ENCODE data around the gene C4orf33. TPM values are rescaled to one million over a fixed set of nuclear protein-coding genes. Genes with fewer than 3 reads are reported as not detected.

Gene C4orf33
- total RNA-seq, 2 experiments from 2014 or later: 11.8 to 18.6 TPM

GRCh38 chr4:129085472-129085871 is 10.5 kb upstream of the C4orf33 start:
- Histone ChIP-seq H3K9me3 (ENCODE audit: low read length) (peaks cover 20% of the 10 kb centered on the region), H3K4me1 (ENCODE audit: insufficient read depth, low read length, poor library complexity, severe bottlenecking) (peaks cover 8% of the 10 kb centered on the region), H3K4me3 (ENCODE audit: low read depth, low read length, poor library complexity, severe bottlenecking) (no peak overlapping the region), H4K20me1 (ENCODE audit: insufficient read depth, low read length) (no peaks in the 10 kb centered on the region), H3K79me2 (ENCODE audit: insufficient read depth, low read depth, low read length) (peaks cover 86% of the 10 kb centered on the region), H2AFZ (ENCODE audit: low read length) (no peak overlapping the region), H3K36me3 (ENCODE audit: insufficient read depth, low read length) (peaks cover 59% of the 10 kb centered on the region), H3K27ac (ENCODE audit: low read depth, low read length, poor library complexity, severe bottlenecking) (no peak overlapping the region), H3K9me2 (ENCODE audit: insufficient read depth, low read length) (no peaks in the 10 kb centered on the region), H3K4me2 (ENCODE audit: low read length) (no peak overlapping the region)
- BruUV-seq (replicated peaks): no TSS peak
- POLR2A ChIA-PET: interaction anchor here (1.0 kb wide), 1 partner anchor 9 kb away, joined by 4 read pairs; no protein-coding TSS in a partner anchor
- intact Hi-C loops (cut with micrococcal nuclease; ENCODE audit: unreplicated experiment): no loop called here
- CTCF ChIA-PET (ENCODE audit: unreplicated experiment): no interaction called here
- TF ChIP-seq CTCF (conservative IDR thresholded peaks at IDR 0.05; ENCODE audit: low read length): no peak
- TF ChIP-seq EZH2phosphoT487 (IDR thresholded peaks at IDR 0.05; ENCODE audit: borderline replicate concordance, low read depth, low read length): no peak
- DNase-seq (ENCODE audit: low spot score): no peak

DNA sequence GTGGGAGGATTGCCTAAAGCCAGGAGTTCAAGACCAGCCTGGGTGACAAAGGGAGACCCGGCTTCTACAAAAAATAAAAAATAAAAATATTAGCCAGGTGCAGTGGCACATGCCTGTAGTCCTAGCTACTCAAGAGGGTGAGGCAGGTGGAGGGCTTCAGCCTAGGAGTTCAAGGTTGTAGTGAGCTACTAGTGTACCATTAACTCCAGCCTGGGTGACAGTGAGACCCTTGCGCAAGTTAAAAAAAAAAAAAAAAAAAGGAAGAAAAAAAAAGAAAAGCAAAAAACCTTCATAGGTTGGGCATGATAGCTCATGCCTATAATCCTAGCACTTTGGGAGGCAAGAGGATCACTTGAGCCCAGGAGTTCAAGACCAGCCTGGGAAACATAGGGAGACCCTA is 8.4 kb upstream of the C4orf33 start:
- TF ChIP-seq EZH2phosphoT487 (IDR thresholded peaks at IDR 0.05; ENCODE audit: borderline replicate concordance, low read depth, low read length): no peak
- no peak for TF ChIP-seq CTCF (conservative IDR thresholded peaks at IDR 0.05; ENCODE audit: low read length)
- Histone ChIP-seq H3K9me2 (ENCODE audit: insufficient read depth, low read length) (no peaks in the 10 kb centered on the region), H4K20me1 (ENCODE audit: insufficient read depth, low read length) (peaks cover 14% of the 10 kb centered on the region; the same call in 1 of the 2 replicates), H2AFZ (ENCODE audit: low read length) (no peak overlapping the region), H3K27ac (ENCODE audit: low read depth, low read length, poor library complexity, severe bottlenecking) (no peak overlapping the region), H3K9me3 (ENCODE audit: low read length) (peaks cover 20% of the 10 kb centered on the region), H3K36me3 (ENCODE audit: insufficient read depth, low read length) (peaks cover 38% of the 10 kb centered on the region), H3K79me2 (ENCODE audit: insufficient read depth, low read depth, low read length) (peaks cover 94% of the 10 kb centered on the region), H3K4me3 (ENCODE audit: low read depth, low read length, poor library complexity, severe bottlenecking) (no peak overlapping the region), H3K4me2 (ENCODE audit: low read length) (no peak overlapping the region), H3K4me1 (ENCODE audit: insufficient read depth, low read length, poor library complexity, severe bottlenecking) (peaks cover 16% of the 10 kb centered on the region)
- POLR2A ChIA-PET: interaction anchor here (0.6 to 1.4 kb wide), 6 partner anchors 9 to 946 kb away, joined by 3 to 6 read pairs (median 3); no protein-coding TSS in a partner anchor
- BruUV-seq (replicated peaks): no TSS peak
- intact Hi-C loops (cut with micrococcal nuclease; ENCODE audit: unreplicated experiment): no loop called here
- CTCF ChIA-PET (ENCODE audit: unreplicated experiment): no interaction called here
- DNase-seq (ENCODE audit: low spot score): no peak

- Histone ChIP-seq H4K20me1 (ENCODE audit: insufficient read depth, low read length) (peaks cover 14% of the 10 kb centered on the region; the same call in 1 of the 2 replicates), H2AFZ (ENCODE audit: low read length) (peak overlapping the region; percentile 62; the same call in 1 of the 2 replicates), H3K4me1 (ENCODE audit: insufficient read depth, low read length, poor library complexity, severe bottlenecking) (peaks cover 41% of the 10 kb centered on the region), H3K27ac (ENCODE audit: low read depth, low read length, poor library complexity, severe bottlenecking) (peak overlapping the region; percentile 77), H3K36me3 (ENCODE audit: insufficient read depth, low read length) (no peaks in the 10 kb centered on the region; the same call in 1 of the 2 replicates), H3K9me3 (ENCODE audit: low read length) (no peaks in the 10 kb centered on the region), H3K9me2 (ENCODE audit: insufficient read depth, low read length) (no peaks in the 10 kb centered on the region), H3K4me2 (ENCODE audit: low read length) (peak overlapping the region; percentile 97), H3K79me2 (ENCODE audit: insufficient read depth, low read depth, low read length) (peaks cover 61% of the 10 kb centered on the region), H3K4me3 (ENCODE audit: low read depth, low read length, poor library complexity, severe bottlenecking) (peak overlapping the region; percentile 88)
- BruUV-seq (replicated peaks): TSS peak; percentile 71
- ChIA-PET POLR2A (interaction anchor here (0.5 to 4.3 kb wide), 10 partner anchors 10 to 807 kb away, joined by 3 to 32 read pairs (median 3); no protein-coding TSS in a partner anchor), CTCF (ENCODE audit: unreplicated experiment) (no interaction called here)
- DNase-seq (ENCODE audit: low spot score): no peak
- intact Hi-C loops (cut with micrococcal nuclease; ENCODE audit: unreplicated experiment): loop anchor here (2.0 to 10.0 kb wide), 4 partner anchors 282 to 1128 kb away; partner anchors contain the start of genes ABHD18, LARP1B, MFSD8 and PGRMC2
- TF ChIP-seq CTCF (conservative IDR thresholded peaks at IDR 0.05; ENCODE audit: low read length) (no peak), EZH2phosphoT487 (IDR thresholded peaks at IDR 0.05; ENCODE audit: borderline replicate concordance, low read depth, low read length) (no peak)
These were observed 3.2 kb upstream of the C4orf33 start for GRCh38 chr4:129092631-129093190.
